GM19239 (cell line): ENCODE results near the gene ARMC5.

Source experiments
- DNase-seq: peaks from one replicate; pipeline ENCODE4 v3.0.0; 2011; ENCODE audit warnings: low spot score; ENCODE audit not compliant: insufficient read length
- FAIRE-seq: peaks from 2 replicates; lab custom pipeline; 2011; peaks lifted over from hg19 to GRCh38; lab: Jason Lieb, UNC

Gene ARMC5

DNA sequence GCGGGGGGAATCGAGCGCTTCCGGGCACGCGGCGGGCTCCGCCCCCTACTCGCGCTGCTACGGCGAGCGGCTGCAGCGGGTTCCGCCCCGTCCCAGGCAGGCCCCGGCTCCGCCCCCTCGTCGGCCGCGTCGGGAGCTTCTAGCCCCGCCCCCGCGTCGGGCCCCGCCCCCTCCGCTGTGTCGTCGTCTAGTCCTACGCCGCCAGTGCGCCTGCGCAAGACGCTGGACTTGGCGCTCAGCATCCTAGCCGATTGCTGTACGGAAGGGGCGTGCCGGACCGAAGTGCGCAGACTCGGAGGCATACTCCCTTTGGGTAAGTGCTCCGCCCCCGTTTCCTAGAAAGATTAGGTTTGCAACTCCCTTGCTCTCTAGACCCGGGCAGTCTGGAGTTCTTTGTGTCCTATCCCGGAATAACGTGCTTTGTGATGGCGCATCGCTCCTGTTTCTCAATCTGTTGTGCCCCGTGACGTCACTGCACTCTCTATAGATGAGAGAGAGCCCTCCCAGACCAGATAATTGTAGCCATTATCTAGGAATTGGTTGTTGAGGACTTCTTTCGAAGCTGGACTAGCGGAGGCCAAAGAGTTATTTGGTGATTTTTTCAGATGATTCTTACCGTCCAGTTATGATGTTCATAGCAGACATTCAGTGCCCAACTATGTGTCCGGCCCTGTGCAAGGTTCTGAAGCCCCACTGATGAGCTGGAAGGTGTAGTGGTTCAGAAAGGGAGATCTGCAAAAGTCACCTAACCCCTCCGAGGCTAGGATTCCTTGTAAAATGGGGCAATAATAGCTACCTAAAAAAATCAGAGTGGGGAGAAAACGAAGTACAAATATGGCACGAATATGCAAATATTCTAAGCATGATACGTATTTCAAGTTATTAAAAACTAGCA is 633 bp downstream of the ARMC5 start:
- DNase-seq: peak; percentile 80
- FAIRE-seq: peak; percentile 95

DNA sequence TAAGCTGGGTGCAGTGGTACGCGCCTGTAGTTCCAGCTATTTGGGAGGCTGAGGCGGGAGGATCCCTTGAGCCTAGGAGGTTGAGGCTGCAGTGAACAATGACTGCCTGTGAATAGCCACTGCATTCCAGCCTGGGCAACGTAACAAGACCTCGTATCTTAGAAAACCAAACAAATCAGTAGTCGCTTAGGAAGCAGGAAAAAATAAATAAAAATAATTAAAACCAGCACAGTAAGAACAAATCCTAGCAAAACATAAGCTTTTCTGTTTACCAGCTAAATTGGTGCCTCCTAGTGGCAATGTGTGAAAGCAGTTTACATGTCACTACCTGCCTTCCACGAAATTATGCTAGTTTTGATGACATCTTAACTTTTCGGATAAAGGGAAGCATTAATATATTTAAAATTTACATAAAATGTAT is 1.3 kb downstream of the ARMC5 start:
- no peak for DNase-seq
- FAIRE-seq: no peak

DNA sequence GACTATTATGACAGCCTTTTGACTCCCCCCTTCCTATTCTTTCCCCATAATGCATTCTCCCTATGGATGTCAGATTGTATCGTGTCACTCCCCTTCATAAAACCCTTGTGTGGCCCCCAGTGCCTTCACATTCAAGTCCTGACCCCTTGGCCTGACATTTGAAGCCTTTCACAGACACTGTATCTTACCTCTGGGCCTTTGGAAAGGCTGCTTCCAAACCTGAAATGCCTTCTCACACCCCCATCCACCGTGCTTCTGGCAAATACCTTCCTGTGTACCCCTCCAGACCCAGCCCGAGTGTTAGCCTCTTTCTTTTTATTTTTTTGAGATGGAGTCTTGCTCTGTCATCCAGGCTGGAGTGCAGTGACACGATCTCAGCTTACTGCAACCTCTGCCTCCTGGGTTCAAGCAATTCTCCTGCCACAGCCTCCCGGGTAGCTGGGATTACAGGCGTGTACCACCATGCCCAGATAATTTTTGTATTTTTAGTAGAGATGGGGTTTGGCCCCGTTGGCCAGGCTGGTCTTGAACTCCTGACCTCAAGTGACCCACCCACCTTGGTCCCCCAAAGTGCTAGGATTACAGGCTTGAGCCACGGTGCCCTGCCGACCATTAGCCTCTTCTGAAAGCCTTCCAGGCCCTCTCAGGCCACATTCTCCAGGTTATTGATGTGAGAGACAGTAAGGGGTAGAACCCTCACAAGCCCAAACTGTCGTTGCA is 2.1 kb downstream of the ARMC5 start:
- FAIRE-seq (no peak), DNase-seq (no peak)

DNA sequence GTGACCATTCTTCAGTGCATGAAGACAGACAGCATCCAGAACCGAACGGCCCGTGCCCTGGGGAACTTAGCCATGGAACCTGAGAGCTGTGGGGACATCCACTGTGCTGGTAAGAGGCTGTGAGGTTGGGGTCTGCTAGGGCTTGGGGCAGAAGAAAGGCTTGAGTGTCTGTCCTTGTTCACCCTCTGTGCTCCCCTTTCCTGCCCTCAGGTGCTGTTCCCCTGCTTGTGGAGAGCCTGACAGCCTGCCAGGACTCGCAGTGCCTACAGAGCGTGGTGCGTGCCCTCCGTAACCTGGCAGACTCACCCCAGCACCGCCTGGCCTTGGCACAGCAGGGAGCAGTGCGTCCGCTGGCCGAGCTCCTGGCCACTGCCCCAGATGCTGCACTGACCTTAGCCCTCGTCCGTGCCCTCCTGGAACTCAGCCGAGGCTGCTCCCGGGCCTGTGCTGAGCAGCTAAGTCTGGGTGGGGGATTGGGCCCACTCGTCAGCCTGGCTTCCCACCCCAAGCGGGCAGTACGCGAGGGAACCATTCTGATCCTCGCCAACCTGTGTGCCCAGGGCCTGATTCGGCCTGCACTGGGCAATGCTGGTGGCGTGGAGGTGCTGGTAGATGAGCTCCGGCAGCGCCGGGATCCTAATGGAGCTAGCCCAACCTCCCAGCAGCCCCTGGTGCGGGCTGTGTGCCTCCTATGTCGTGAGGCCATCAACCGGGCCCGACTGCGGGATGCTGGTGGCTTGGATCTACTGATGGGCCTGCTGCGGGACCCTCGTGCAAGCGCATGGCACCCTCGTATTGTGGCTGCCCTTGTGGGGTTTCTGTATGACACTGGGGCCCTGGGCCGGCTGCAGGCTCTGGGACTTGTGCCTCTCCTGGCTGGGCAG is 2.9 kb downstream of the ARMC5 start:
- no peak for FAIRE-seq

DNA sequence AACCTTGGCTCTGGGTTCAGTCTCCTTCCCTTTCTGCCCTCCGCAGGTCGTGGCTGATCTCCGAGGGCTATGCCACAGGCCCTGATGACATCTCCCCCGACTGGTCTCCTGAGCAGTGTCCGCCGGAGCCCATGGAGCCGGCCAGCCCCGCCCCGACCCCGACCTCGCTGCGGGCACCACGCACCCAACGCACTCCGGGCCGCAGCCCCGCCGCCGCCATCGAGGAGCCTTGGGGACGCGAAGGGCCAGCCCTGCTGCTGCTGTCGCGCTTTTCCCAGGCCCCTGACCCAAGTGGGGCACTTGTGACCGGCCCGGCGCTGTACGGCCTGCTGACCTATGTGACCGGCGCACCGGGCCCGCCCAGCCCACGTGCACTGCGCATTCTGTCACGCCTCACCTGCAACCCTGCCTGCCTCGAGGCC is 5.1 kb downstream of the ARMC5 start:
- FAIRE-seq (no peak), DNase-seq (no peak)

More for the DNA sequence above, 2.9 kb downstream of the ARMC5 start:
- no peak for DNase-seq

DNA sequence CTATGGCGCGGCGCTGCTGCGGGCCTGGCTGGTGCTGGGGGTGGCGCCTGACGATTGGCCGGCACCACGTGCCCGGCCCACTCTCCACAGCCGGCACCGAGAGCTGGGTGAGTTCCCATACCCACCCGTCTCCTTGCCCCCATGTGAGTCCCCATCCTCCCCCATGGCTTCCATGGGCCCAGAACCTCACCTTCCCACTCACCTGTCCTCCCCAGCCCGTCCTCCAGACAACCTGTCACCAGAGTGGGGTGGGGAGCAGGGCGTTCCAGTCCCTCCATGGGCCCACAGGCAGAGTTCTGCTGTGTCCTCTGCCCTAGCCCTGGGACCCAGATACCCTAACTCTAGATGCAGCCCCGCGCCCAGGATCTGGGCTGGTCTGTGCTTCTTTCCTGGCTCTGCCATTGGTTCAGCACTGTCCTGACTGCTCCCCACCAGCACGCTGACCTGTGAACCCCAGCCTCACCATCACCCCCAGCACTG is 5.5 kb downstream of the ARMC5 start:
- DNase-seq: no peak
- FAIRE-seq: no peak

DNA sequence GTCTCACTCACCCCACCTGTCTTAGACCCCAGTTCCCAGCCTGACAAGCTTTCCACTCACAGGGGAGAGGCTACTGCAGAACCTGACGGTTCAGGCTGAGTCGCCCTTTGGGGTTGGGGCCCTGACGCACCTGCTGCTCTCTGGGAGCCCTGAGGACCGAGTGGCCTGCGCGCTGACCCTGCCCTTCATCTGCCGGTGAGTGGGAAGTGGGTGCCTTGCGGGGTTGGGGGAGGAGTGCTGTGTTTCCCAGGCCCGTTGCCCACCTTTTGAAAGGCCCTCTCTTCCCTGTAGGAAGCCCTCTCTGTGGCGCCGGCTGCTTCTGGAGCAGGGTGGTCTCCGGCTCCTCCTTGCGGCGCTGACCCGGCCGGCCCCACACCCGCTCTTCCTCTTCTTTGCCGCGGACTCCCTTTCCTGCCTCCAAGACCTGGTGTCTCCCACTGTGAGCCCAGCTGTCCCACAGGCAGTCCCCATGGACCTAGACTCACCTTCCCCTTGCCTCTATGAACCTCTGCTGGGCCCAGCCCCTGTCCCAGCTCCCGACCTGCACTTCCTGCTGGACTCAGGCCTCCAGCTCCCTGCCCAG is 6.6 kb downstream of the ARMC5 start:
- FAIRE-seq: no peak

DNA sequence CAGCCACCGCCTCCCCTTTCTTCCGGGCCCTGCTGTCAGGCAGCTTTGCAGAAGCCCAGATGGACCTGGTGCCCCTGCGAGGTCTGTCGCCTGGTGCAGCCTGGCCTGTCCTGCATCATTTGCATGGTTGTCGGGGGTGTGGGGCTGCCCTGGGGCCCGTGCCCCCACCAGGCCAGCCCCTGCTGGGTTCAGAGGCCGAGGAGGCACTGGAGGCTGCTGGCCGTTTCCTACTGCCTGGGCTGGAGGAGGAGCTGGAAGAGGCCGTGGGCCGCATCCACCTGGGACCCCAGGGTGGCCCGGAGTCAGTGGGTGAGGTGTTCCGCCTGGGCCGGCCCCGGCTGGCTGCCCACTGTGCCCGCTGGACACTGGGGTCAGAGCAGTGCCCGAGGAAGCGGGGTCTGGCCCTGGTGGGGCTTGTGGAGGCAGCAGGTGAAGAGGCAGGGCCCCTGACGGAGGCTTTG is 7.1 kb downstream of the ARMC5 start:
- DNase-seq: no peak
- no peak for FAIRE-seq

More for the DNA sequence above, 6.6 kb downstream of the ARMC5 start:
- DNase-seq: peak; percentile 1

DNA sequence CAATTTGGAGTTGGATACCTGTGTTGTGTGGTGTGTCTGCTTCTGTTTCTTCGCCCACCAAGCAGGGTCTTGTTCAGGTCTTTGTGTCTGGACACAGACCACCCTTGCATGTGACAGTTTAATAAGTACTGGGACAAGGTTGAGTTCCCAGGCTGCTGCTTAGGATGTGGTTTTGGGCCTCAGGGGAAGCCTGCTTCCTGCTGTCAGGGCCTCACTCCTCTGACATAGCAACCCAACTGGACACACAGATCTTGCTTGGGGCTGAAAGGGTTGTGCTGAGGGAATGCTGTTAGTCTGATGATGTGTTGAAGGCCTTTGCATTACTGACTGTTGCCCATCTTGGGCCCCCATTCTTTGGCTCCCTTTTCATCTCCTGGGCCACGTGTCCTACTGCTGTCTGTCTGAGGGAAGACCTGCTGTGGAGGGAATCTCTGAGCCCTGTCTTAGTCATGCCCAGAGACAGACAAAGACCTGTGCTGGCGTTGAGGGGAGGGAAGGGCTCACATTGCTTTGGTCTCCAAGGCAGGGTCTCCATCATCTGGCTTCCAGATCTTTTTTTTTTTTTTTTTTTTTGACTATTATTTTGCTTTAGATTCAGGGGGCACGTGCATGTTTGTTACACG is 8.0 kb downstream of the ARMC5 start:
- no peak for FAIRE-seq

DNA sequence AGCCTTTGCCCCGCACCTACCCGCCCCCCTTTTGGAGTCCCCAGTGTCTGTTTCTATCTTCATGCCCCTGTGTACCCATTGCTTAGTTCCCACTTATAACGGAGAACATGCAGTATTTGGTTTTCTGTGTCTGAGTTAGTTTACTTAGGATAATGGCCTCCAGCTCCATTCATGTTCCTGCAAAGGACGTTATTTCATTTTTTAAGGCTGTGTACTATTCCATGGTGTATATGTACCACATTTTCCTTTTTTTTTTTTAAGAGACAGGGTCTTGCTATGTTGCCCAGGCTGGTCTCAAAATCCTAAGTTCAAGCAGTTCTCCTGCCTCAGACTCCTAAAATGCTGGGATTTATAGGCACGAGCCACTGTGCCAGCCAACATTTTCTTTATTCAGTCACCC is 8.6 kb downstream of the ARMC5 start:
- DNase-seq (no peak), FAIRE-seq (no peak)

More for the DNA sequence above, 8.0 kb downstream of the ARMC5 start:
- no peak for DNase-seq

DNA sequence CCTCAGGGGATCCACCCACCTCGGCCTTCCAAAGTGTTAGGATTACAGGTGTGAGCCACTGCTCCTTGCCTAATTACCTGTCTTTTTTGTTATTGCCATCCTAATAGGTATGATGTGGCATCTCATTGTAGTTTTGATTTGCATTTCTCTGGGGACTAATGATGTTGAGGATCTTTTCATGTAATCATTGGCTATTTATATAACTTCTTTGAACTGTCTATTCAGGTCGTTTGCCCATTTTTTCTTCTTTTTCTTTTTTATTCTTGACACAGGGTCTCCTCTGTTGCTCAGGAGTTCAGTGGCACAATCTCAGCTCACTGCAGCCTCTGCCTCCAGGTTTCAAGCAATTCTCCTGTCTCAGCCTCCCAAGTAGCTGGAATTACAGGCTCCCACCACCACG is 11.3 kb downstream of the ARMC5 start:
- DNase-seq (no peak), FAIRE-seq (no peak)

DNA sequence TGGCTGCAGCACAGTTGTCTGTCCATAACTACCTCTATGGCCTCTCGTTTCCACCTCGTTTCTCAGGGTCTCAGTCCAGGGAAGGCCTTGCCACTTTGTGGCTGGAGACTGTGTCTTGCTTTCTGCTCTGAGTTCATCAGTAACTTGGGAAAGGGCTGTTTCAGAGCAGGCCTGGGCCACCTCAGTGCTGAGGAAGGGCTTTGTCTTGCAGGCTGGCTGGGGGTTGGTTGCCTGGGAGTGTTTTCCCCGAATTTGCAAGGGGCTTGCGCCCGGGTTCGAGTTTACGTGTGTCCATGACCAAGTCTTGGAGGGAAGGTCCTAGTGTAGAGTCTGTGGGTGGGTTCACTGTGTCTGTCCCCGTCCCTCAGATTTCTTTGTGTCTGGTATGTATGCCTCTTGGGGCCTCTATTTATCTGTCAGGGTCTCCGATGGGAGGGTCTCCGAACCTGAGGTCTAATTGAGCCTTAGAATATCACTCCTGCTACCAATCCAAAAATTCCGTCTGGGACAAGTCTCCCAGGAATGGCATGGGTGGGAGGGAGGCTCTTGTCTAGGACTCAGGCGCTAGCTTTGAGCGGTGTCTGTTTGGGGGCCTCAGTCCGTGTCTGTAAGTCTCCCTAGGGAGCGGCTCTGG is 12.1 kb downstream of the ARMC5 start:
- no peak for FAIRE-seq
- DNase-seq: no peak

DNA sequence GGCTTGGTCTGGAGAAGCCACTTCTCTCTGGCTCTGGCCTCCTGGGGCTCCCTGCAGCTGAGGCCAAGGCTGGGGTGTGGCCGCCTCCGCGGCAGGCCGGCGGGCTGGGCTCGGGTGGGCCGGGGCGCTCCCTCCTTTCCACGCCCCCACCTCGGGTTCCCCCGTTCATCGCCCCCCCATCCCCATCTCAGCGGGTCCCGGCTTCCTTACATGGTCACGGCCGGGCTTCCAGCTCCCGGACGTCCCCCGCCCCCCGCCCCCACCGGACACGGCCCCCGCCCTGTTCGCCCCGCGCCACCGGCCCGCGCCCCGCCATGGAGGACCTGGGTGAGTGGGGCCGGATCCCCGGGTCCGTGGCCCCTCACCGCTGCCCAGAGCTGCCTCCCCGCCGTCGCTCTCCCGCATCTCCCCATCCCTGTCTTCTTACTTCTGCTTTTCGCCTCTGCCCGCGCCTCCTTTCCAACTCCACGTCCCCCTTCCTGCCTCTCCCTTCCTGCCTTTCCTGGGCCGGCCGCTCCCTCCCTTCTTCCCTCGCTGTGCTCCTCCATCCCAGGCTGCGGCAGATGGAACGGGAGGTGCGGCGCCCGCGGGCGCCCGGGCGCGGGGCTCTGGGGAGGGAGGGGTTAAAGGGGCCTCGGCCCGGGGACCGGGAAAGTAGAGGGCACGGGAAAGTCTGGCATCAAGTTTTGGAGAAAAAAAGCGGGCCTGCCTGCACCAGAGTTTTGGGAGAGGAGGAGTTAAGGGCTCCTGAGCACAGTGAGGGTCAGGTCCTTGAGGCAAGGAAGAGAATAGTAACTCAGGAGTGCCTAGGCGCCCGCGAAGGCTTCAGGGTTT is 12.8 kb downstream of the ARMC5 start, which contains the start of gene TGFB1I1:
TSS of gene TGFB1I1 (plus strand) at position 278 of the 834 bp plus-strand sequence. CDS start at position 315, 37 bp downstream.
- DNase-seq: no peak

DNA sequence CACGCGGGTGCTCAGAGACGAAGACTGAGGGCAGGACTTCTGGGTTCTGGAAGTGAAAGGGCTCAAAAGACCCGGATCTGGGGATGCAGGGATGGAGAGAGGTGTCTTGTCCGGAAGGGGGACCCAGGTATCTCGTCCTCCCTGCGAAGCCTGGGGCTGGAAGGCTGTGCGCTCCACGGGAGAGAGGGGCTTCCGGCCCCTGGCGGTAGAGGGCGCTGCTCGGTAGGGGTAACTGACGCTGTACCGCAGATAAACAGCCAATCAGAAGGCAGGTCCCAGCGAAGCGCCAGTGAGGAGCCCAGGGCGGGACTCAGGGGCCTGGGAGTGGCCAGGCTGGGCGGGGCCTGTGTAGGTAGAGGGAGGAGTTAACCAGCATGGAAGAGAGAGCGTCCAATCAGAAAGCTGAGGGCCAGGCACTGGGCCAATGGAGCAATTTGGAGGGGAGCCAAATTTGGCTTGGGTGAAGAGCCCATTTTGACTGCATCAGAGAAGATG is 13.5 kb downstream of the ARMC5 start:
- DNase-seq (no peak), FAIRE-seq (no peak)

More for the DNA sequence above, 12.8 kb downstream of the ARMC5 start, which contains the start of gene TGFB1I1:
- no peak for FAIRE-seq

DNA sequence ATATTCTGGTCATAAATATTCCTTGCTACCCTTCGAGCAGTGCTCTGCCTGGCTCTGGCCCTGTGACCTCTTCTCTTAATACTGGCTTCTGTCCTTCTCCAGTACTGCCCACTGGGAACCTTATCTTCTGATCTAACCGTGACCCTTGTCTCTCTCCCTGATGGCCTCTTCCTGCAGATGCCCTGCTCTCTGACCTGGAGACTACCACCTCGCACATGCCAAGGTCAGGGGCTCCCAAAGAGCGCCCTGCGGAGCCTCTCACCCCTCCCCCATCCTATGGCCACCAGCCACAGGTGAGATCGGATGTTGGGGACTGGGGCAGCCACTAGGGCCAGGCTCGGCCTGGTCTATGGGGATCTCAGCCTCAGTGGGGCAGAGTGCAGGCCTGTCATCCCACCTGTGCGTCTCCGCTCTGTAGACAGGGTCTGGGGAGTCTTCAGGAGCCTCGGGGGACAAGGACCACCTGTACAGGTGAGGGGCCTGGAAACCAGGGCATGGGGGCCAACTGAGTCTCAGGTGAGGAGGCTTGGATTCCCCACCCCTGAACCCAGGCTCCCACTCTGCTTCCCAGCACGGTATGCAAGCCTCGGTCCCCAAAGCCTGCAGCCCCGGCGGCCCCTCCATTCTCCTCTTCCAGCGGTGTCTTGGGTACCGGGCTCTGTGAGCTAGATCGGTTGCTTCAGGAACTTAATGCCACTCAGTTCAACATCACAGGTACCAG is 14.1 kb downstream of the ARMC5 start:
- DNase-seq (no peak), FAIRE-seq (no peak)

DNA sequence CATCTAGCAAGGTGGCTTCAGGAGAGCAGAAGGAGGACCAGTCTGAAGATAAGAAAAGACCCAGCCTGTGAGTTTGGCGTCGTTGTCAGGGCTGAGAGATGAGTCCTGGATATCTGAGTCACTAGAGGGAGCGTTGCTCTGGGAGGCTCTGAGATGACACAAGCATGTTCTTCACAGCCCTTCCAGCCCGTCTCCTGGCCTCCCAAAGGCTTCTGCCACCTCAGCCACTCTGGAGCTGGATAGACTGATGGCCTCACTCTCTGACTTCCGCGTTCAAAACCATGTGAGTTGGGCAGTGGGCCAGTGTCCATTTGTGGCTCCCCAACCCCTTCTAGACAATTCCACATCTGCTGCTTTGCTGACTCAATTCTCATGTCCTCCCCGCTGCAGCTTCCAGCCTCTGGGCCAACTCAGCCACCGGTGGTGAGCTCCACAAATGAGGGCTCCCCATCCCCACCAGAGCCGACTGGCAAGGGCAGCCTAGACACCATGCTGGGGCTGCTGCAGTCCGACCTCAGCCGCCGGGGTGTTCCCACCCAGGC is 14.9 kb downstream of the ARMC5 start:
- FAIRE-seq: no peak
- DNase-seq: no peak
